Activated CD4-positive, CD25-positive, alpha-beta regulatory T cell treated with anti-CD3 and anti-CD28 coated beads, Interleukin-2, amount 50 U/mL, for 72 hours (primary cell): Measurements from ENCODE around the gene NLK.
"Not testable (repeated sequence)": the region's sequence is repeated elsewhere in the genome, so short reads cannot be mapped to it uniquely, and the experiment has no call there.

ENCODE experiments used
- DNase-seq: peaks from one replicate; pipeline ENCODE4 v3.0.0; 2021

Gene NLK

DNA sequence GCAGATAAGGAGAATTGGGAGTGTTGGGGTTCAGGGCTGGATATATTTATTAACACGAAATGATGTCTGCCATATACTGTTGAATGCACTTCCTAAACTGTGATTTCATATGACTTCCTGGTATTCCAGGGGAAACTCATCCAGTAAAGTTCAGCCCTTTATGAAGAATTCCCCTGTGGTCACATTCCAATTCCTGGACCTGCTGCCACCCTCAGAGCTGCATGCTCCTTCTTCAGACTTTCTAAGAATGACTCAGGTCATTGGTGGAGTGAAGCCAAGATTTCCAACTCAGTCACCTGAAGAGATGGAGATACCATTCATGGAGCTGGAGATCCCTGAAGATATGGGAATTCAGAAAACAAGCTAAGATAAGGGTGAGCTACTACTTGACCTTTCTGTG, 162.3 kb downstream of the NLK start:
- DNase-seq, result no peak

DNA sequence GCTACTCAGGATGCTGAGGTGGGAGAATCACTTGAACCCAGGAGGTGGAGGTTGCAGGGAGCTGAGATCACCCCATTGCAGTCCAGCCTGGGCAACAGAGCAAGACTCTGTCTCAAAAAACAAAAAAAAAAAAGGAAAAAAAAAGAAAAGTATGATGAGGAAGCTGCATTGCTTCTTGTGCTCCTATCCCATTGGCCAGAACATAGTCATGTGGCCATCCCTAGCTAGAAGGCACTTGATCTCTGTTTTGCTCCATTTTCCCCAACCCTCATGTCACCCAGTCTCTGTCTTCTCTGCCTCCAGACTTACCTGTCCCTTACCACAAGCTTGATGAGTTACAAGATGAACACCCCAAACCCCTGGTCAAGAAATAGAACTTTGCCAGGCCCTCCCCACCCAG, 163.8 kb downstream of the NLK start:
- no peak for DNase-seq

DNA sequence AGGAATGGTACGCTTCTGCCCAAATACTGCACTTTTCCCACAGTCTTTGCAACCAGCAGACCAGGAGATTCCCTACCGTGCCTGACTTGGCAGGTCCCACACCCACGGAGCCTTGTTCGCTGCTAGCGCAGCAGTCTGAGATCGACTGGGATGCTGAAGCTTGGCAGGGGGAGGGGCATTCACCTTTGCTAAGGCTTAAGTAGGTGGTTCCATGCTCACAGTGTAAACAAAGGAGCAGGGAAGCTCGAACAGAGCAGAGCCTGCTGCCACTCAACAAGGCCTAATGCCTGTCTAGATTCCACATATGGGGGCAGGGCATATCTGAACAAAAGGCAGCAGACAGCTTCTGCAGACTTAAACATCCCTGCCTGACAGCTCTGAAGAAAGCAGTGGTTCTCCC, 169.3 kb downstream of the NLK start:
- DNase-seq, result no peak

DNA sequence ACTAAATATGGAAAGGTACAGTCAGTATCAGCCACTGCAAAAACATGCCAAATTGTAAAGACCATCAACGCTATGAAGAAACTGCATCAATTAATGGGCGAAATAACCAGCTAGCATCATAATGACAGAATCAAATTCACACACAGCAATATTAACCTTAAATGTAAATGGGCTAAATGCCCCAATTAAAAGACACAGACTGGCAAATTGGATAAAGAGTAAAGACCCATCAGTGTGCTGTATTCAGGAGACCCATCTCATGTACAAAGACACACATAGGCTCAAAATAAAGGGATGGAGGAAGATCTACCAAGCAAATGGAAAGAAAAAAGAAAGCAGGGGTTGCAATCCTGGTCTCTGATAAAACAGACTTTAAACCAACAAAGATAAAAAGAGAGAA, 171.1 kb downstream of the NLK start:
- not testable (repeated sequence) for DNase-seq

DNA sequence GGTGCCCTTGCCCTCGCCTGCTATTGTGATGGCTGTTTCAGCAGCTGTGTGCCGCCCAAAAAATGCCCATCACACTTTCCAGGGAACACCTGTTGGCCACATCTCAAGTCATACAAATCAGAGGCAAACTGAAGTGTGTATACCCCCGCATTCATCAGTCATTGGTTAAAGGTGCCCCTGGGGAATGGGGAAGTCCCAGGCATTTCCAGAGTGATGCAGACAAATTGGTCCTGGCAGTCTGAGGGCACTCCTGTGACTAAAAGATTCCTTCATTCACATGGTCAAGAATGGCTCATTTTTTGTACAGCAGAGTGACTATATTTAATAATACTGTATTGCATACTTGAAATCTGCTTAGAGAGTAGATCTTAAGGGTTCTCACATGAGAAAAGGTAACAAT, 173.6 kb downstream of the NLK start:
- DNase-seq, result no peak

DNA sequence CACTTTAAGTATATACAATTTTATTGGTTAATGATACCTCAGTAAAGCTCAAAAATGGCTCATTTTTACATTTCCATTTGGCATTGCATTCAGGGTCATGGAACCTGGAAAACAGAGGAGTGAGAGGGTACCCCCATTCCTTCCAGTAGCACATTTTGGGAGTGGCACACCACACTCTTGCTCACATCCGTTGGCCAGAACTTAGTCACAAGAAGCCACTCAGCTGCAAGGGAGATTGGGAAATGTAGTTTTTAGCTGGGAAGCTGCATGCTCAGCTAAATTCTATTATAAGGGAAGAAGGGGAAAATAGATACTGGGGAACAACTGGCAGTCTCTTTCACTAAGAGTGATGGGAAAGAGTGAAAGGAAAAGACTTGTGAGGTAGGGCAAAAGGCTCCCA, 174.1 kb downstream of the NLK start:
- DNase-seq, result no peak

DNA sequence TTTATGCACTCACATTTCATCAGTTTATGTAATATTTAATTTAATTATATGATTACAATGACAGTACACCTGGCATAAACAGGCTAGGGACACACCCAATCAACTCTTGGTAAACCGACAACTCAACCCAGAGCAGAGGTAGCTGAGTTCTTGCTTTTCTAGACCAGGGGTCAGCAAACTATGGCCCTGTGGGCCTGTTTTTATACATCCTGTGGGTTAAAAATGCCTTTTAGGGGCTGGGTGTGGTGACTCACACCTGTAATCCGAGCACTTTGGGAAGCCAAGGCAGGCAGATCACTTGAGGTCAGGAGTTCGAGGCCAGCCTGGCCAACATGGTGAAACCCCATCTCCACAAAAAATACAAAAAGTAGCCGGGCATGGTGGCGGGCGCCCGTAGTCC, 177.3 kb downstream of the NLK start:
- DNase-seq, result no peak

DNA sequence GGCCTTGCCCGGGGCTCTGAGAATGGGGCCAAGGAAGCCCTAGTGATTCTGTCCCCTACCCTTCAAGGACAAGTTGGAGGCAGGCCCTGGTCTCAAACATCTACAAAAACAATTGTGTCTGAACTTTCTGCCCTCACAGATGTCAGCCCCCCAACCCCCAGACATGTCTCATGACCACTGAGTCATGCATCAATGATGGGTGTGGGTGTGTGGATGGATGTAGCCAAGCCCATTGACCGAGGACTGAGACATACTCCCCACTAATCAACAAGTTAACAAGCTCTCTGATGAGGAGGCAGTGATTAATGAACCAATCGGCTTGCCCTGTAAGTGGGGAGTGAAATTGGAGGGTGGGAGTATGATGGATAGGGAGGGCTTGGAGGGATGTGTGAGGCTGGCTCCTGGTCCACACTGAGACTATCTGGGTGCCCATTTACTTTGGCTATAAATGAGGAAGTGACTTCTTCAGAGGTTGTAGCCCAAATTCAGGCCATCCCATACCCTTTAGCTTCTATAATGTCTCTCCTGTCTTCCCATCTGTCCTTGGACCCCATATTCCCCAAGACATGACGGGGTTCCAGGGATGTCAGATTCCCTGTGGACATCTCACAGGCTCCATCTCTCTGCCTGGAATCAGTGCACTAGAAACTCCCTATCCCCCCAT, 179.4 kb downstream of the NLK start:
- DNase-seq, result no peak

DNA sequence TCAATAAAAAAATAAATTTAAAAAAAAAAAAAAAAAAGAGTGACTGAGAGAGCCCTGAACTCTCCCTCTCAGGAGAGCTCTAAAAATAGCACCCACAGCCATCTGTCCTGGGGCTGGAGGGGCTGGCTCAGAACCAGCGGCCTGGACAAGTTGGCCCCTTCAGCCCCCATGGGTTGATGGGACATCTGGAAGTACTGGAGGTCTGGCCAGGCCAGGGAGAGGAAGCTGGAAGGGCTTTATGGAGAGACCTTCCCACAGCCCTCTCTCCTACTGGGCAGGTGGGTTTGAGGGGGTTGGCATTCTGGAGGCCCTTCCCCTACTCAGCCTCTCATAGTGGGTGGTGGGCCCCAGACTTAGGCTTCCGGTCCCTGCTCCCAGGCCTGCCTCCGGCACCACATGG, 182.8 kb downstream of the NLK start:
- DNase-seq, result peak; percentile 16

DNA sequence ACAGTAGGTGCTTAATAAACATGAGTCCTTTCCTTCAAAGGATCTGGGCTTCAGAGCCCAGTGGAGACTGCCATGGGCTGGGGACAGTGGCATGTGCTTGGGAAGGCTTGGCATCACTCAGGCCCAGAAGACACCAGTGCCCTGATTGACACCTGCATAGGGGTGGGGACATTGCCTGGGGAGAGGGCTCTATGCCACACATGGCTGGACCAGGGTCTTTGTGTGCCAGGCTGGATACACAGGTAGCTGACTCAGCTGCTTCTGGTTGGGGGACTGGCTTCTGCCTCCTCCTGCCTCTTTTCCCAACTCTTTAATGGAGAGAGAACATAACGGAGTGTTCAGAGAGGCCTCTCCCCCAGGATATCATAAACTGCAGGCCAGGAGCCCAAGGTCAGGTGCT, 183.4 kb downstream of the NLK start:
- peak; percentile 5 for DNase-seq

DNA sequence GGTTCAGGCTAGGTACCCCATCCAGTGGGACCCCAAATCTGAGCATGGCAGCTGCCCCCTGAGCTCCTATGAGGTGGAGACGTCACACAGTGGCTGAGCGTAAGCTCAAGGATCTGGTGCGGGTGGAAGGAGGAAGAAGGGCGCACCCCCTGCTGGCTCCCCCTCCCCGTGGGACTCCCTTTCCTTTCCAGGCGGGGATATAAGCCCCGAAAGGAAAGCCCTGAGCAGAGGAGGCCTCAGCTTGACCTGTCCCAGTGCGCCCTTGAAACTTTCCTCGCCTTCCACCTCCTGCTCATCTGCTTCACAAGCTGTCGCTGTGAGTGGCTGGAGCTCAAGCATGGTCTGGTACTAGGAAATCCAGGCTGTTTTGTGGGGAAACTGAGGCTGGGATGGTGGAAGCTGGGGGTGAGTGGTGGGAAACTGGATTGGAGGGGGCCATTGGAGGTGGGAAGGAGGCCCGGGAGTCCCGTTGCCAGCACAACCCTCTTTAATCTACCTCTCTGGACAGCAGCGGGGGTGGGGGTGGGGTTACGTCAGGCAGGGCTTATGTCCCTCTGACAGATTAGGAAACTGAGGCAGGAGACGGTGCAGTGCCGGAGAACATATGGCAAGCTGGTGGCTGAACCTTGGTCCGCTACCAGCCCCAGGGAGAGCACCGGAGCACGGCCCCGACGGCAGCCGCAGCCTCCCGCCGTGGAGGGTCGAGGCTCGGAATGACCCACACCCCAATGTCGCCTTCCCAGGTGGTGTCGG, 184.3 kb downstream of the NLK start:
- peak; percentile 28 for DNase-seq

DNA sequence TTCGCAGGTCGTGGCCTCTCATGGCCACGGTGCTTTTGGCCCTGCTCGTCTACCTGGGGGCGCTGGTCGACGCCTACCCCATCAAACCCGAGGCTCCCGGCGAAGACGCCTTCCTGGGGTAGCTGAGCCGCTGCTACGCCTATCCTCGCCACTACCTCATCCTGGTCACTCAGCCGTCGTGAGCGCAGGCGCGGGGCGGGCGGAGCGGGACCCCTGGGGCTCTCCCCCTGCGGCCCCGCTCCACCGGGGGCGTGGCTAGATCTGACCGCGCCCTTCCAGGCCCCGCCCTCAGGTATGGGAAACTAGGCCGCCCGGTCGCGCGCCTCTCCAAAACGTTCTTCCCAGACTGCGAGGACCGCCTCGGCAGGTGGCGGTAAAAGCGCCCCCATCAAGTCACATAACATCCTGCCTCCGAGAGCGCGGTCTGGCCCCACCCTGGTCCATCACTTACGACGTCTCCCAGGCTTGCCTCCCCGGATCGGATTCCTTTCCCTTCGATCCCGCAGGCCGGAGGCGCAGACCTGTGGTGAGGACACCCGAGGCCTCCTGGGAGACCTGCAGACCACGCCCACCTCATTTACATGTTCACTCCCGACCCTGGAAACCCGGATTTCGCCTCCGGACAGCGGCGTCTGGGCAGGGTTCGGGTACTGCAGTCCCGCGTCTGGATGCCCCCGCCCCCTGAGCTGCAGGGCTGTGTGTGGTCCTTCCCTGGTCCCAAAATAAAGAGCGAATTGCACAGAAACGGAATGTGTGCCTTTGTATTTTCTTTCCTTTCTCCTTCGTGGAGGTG, 185.0 kb downstream of the NLK start:
- DNase-seq, result peak; percentile 35

DNA sequence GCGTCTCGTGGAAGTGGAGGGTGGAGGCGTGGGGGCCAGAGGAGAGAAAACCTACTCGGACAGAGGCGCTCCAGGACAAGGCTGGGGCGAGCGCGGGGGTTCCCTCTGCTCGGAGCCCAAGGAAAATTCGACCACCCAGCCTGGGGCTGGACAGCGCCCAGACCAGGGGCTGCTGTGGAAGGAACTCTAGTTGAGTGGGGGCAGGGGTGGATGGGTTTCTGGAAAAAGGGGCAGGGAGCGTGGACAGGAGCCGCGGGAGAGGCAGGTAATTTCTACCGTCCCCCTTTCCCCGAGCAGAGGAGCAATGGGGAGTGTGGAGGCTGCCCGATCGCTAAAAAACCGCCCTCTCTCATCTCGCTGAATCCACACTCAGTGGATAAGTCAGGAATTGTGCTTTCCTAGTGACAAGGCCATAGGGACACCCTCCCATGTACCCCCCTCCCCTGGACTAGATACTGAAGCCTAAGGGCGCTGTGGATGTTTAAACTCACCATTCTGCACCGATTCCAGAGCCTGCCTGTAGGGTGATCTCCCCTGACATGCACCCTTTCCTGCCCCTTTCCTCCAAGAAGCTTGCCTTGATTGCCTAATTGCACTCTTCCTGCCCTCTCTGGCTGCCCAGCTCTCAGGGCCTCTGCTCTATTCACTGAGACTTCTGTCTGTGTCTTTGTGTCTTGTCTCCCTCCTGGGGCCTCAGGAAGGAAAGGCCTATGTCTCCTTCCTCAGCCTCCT, 185.8 kb downstream of the NLK start:
- peak; percentile 26 for DNase-seq

DNA sequence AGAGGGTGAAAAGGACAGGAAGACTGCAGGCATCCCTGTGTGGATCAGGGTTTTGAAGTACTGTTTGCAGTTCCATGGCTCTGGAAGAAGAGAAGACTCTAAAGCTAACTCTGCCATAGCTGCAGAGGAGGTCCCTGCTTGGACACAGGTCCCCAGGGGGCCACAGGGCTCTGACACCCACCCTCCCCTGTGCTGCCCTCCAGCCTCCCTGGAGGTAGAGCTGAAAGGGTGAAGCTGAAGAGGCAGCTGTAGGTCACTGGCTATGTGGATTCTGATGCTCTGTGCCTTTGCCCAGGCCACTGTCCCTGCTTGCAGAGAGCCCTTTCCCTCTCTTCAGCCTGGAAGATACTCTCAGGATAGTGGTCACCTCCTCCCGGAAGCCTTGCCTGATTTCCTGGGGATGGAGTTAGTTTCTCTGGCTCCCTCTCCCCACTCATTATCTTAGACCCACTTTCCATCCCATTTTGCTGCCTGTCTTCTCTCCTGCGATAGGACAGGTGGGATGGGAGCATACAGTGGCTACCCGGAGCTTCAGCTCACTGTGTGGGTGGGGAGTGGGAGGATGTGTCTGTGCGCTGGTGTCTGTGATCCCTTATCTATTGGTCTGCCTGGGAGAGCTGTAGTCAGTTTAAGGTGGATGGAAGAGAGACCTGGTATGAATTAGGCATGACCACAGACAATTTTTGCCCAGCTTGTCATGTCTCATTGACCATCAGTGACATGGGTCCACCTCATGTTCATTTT, 186.7 kb downstream of the NLK start:
- peak; percentile 16 for DNase-seq

DNA sequence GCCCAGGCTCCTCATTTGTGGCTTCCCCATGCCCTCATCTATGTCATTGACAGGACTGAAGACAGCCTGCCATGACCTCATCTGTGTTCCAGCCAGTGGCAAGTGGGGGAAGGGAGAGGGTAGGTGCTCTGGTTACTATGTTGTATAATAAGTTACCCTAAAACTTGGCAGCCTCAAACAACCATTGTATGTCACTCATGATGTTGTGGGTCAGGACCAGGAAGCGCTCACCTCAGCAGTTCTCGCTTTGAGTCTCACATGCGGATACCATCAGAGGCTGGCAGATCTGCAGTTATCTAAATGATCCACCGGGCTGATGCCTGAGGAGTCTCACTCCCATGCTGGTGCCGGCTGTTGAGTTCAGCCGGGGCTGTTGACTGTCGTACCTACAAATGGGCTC, 187.5 kb downstream of the NLK start:
- peak; percentile 29 for DNase-seq

DNA sequence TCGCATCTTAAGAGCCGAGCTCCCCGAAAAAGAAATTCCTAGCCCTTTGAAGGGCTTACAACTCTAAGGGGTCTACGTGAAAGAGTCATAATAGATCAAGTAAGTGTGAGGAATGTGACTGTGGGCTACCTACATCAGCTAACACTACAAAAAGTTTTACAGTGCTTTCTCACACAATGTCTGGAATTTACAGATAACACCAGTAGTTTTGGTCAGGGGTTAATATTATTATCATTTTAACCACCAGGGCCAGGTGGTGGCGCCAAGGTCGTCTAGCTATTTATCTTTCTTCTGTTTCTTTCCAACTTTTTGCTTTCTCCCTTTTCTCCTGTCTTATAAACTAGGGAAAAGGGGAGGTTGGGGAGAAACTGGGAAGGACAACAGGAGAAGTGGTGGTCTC, 188.1 kb downstream of the NLK start:
- not testable (repeated sequence) for DNase-seq

DNA sequence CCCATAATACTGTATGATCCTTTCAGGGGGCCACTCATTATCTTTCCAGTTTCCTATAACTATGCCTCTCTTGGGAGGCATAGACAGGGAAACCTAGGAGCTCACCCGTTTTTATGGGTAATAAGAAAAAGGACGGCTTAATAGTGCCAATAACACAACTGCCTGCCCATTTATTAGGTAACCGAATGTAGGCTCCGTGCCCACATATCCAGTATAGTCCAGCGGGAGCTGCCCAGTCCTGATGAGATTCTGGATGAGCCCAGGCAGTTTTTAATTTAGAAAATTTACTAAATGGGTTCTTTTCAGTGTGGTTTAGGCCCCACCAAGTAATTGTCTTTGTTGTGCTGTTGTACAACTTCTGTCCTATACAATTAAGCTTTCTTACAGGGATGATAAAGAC, 189.1 kb downstream of the NLK start:
- DNase-seq, result peak; percentile 3

DNA sequence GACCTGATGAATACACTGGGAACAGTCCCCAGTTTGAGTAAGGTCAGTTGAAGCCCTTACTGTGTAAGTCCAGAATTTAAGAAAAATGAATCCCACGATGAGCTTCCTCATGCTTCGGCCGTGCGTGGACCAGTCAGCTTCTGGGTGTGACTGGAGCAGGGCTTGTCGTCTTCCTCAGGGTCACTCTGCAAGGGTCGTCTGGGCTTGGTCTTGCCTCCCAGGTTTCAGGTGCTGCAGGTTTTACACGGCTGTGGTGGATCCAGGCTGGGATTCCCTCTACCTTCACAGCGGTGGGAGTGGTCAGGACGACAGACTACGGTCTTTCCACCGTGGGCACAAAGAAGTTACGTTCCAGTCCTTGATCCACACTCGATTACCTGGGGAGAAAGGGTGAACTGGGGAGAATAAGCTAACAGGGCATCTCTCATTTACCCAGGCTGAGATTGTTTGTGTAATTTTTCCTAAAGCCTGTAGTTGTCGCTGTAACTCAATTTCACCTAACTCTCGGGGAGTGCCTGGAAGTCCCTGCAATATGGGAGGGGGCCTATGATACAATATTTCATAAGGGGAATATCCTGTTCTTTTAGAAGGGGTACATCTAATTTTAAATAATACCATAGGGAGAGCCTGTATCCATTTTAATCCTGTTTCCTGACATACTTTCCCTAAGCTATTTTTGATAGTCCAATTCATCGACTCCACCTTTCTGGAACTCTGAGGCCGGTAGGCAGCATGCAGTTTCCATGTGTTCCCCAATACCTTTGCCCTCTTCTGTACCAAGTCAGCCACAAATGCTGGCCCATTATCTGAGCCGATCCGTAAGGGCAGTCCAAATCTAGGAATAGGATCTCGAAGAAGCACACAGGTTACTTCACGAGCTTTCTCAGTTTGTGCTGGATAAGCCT, 190.7 kb downstream of the NLK start:
- peak; percentile 19 for DNase-seq

DNA sequence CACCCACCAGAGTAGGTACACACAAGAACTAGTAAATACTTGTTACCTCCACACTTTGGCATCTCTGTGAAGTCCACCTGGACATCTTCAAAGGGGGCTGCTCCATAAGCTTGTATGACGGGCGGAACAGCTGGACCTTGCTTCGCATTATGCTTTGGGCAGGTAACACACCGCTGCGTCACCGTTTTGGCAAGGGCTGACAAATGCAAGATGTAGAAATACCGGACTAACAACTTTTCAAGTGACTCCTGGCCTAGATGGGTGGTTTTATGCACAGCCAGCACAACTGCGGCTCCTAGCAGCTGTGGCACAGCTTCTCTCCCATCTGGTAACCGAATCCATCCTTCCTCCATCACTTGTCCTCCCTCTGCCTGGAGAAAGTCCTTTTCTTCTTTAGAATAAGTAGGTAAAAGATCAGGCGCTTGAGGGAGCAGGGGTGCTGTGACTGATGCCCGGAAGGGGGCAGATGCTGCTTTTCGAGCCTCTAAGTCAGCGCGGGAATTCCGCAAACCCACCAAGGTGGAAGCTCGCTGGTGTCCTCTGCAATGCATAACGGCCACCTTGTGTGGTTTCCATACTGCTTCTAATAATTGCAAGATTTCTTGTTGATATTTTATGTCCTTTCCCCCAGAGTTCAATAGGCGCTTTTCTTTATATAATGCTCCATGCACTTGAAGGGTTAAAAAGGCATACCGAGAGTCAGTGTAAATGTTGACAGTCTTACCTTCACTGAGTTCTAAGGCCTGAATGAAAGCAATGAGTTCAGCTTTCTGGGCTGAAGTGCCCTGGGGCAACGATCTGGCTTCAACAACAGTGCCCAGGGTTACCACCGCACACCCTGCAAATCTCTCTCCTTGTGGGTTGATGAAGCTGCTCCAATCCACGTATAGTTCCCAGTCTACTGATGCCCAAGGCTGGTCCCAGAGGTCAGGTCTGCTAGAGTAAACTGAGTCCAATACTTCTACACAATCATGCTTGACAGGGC, 191.7 kb downstream of the NLK start:
- peak; percentile 13 for DNase-seq

DNA sequence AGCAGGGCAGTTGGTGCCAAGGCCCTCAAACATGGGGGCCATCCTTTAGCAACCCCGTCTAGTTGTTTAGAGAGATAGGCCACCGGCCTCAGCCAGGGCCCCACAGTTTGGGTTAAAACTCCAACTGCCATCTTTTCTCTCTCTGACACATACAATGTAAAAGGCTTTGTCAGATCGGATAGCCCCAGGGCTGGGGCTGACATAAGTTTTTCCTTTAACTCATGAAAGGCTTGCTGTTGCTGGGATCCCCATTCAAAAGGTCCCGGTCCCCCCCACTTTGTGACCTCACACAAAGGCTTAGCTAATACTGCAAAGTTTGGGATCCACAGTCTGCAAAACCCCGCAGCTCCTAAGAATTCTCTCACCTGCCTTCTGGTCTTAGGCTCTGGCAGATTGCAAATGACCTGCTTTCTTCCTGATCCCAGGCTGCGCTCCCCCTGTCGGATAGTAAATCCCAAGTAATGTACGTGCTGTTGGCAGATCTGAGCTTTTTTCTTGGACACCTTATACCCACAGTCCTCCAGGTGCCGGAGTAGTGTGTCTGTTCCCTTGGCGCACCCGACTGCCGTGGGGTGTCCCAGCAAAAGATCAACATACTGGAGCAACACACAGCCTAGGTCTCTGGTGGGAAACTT, 192.7 kb downstream of the NLK start:
- DNase-seq, result not testable (repeated sequence)
